NCI-H69 (cell line): ENCODE results near the gene RASAL2.
"Not testable (repeated sequence)": the region's sequence is repeated elsewhere in the genome, so short reads cannot be mapped to it uniquely, and the experiment has no call there.

Source experiments
- DNase-seq: peaks from one replicate; lab custom pipeline; 2025; lab: John Stamatoyannopoulos, UW

RASAL2 gene

GRCh38 chr1:178119628-178120027 lies 25.7 kb downstream of the RASAL2 start:
- no peak for DNase-seq

GRCh38 chr1:178120088-178120487 lies 26.2 kb downstream of the RASAL2 start:
- DNase-seq = no peak

GRCh38 chr1:178120520-178121052 lies 26.7 kb downstream of the RASAL2 start:
- not testable (repeated sequence) for DNase-seq

GRCh38 chr1:178121883-178122282 lies 28.0 kb downstream of the RASAL2 start:
- DNase-seq = no peak

- DNase-seq = no peak
These were observed 28.4 kb downstream of the RASAL2 start for GRCh38 chr1:178122283-178122682.

- DNase-seq = no peak
These were observed 30.2 kb downstream of the RASAL2 start for GRCh38 chr1:178124115-178124514.

- DNase-seq = no peak
These were observed 32.4 kb downstream of the RASAL2 start for GRCh38 chr1:178126261-178126660.

GRCh38 chr1:178126741-178127185 lies 32.9 kb downstream of the RASAL2 start:
- no peak for DNase-seq

- no peak for DNase-seq
These were observed 33.7 kb downstream of the RASAL2 start for GRCh38 chr1:178127482-178128191.

- DNase-seq = no peak
These were observed 39.5 kb downstream of the RASAL2 start for GRCh38 chr1:178133239-178133989.

- peak; percentile 6 for DNase-seq
These were observed 40.2 kb downstream of the RASAL2 start for GRCh38 chr1:178134061-178134460.

- no peak for DNase-seq
These were observed 43.3 kb downstream of the RASAL2 start for GRCh38 chr1:178137238-178137637.

- DNase-seq = no peak
These were observed 48.9 kb downstream of the RASAL2 start for GRCh38 chr1:178142806-178143205.

GRCh38 chr1:178143730-178144690 lies 50.1 kb downstream of the RASAL2 start:
- DNase-seq = no peak

GRCh38 chr1:178145605-178146004 lies 51.7 kb downstream of the RASAL2 start:
- no peak for DNase-seq

GRCh38 chr1:178146436-178146835 lies 52.5 kb downstream of the RASAL2 start:
- peak; percentile 34 for DNase-seq

GRCh38 chr1:178150610-178151009 lies 56.7 kb downstream of the RASAL2 start:
- no peak for DNase-seq

- peak; percentile 29 for DNase-seq
These were observed 57.9 kb downstream of the RASAL2 start for GRCh38 chr1:178151831-178152230.

GRCh38 chr1:178155481-178156255 lies 61.8 kb downstream of the RASAL2 start:
- DNase-seq = no peak

- no peak for DNase-seq
These were observed 67.0 kb downstream of the RASAL2 start for GRCh38 chr1:178160736-178161475.
